Measurements from ENCODE around the gene MOV10L1. TPM values are rescaled to one million over a fixed set of nuclear protein-coding genes. Genes with fewer than 3 reads are reported as not detected.

Gene MOV10L1
- total RNA-seq, 4 donors from 2014 or later: 0.33 to 1.5 (median 1.0) TPM

DNA sequence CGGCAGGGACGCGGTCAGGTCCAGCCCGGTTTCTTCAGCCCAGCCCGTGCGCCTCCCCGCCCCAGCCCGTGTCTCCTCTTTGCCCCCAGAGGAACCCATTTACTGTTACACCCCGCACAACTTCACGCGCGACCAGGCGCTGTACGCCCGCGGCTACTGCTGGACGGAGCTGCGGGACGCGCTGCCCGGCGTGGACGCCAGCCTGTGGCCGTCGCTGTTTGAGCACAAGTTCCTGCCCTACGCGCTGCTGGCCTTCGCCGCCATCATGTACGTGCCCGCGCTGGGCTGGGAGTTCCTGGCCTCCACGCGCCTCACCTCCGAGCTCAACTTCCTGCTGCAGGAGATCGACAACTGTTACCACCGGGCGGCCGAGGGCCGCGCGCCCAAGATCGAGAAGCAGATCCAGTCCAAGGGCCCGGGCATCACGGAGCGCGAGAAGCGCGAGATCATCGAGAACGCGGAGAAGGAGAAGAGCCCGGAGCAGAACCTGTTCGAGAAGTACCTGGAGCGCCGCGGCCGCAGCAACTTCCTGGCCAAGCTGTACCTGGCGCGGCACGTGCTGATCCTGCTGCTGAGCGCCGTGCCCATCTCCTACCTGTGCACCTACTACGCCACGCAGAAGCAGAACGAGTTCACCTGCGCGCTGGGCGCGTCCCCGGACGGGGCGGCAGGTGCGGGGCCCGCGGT is 87.2 kb downstream of the MOV10L1 start:
- Histone ChIP-seq H3K4me1 (no peaks in the 10 kb centered on the region), H3K27me3 (no peaks in the 10 kb centered on the region), H3K27ac (no peak overlapping the region), H3K9me3 (no peaks in the 10 kb centered on the region), H3K36me3 (no peaks in the 10 kb centered on the region), H3K4me3 (replicated peaks in 1 of 3) (no peak overlapping the region)
- 96 to 97% methylated on average over 76 of the region's 76 CpGs for WGBS, 2 donors
- TF ChIP-seq, protein P1, sequence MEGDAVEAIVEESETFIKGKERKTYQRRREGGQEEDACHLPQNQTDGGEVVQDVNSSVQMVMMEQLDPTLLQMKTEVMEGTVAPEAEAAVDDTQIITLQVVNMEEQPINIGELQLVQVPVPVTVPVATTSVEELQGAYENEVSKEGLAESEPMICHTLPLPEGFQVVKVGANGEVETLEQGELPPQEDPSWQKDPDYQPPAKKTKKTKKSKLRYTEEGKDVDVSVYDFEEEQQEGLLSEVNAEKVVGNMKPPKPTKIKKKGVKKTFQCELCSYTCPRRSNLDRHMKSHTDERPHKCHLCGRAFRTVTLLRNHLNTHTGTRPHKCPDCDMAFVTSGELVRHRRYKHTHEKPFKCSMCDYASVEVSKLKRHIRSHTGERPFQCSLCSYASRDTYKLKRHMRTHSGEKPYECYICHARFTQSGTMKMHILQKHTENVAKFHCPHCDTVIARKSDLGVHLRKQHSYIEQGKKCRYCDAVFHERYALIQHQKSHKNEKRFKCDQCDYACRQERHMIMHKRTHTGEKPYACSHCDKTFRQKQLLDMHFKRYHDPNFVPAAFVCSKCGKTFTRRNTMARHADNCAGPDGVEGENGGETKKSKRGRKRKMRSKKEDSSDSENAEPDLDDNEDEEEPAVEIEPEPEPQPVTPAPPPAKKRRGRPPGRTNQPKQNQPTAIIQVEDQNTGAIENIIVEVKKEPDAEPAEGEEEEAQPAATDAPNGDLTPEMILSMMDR (IDR thresholded peaks at IDR 0.05): no peak
- no peak for TF ChIP-seq POLR2A (IDR thresholded peaks at IDR 0.05)
- intact Hi-C loops (cut with DNase I): no loop called here
- DNase-seq: no peak

DNA sequence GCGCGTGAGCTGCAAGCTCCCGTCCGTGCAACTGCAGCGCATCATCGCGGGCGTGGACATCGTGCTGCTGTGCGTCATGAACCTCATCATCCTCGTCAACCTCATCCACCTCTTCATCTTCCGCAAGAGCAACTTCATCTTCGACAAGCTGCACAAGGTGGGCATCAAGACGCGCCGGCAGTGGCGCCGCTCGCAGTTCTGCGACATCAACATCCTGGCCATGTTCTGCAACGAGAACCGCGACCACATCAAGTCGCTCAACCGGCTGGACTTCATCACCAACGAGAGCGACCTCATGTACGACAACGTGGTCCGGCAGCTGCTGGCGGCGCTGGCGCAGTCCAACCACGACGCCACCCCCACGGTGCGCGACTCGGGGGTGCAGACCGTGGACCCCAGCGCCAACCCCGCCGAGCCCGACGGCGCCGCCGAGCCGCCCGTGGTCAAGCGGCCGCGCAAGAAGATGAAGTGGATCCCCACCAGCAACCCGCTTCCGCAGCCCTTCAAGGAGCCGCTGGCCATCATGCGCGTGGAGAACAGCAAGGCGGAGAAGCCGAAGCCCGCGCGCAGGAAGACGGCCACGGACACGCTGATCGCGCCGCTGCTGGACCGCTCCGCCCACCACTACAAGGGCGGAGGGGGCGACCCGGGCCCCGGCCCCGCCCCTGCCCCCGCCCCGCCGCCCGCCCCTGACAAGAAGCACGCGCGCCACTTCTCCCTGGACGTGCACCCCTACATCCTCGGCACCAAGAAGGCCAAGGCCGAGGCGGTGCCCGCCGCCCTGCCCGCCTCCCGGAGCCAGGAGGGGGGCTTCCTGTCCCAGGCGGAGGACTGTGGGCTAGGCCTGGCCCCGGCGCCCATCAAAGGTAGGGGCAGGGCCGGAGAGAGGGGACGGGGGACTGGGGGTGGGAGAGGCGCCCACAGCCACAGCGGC is 88.0 kb downstream of the MOV10L1 start:
- no peaks in the 10 kb centered on the region for H3K36me3 ChIP-seq
- intact Hi-C loops (cut with DNase I): no loop called here
- no peak overlapping the region for H3K4me3 ChIP-seq (replicated peaks in 1 of 3)
- no peaks in the 10 kb centered on the region for H3K9me3 ChIP-seq
- H3K27ac ChIP-seq: no peak overlapping the region
- peaks cover 5 to 6% of the 10 kb centered on the region in 2 donors for H3K4me1 ChIP-seq
- TF ChIP-seq POLR2A (IDR thresholded peaks at IDR 0.05): no peak
- DNase-seq: no peak
- WGBS, 2 donors: 86 to 91% methylated on average over 62 to 64 of the region's 98 CpGs
- no peaks in the 10 kb centered on the region for H3K27me3 ChIP-seq

DNA sequence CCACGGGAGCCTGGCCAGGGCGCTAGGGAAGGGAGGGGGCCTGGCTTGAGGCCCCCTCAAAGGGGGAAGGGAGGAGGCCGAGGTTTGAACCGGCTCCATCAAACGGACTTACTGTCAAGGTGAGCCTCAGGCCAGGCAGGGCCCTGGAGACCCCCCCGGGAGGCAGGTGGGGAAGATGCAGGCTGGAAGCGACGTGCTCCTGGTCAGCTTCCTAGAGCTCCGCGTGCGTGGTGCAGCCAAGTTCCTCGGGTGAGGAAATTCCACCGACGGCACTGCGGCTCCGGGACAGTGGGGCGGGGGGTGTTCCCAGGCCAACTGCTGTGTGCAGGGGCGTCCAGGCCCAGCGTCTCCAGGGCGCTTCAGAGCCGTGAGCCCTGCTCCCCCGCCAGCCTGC is 88.7 kb downstream of the MOV10L1 start:
- no peak overlapping the region for H3K4me3 ChIP-seq (replicated peaks in 1 of 3)
- intact Hi-C loops (cut with DNase I): no loop called here
- 59 to 82% methylated on average over 16 to 20 of the region's 22 CpGs for WGBS, 2 donors
- no peaks in the 10 kb centered on the region for H3K9me3 ChIP-seq
- no peaks in the 10 kb centered on the region for H3K36me3 ChIP-seq
- TF ChIP-seq POLR2A (IDR thresholded peaks at IDR 0.05): no peak
- TF ChIP-seq, protein P1 (IDR thresholded peaks at IDR 0.05): no peak
- H3K4me1 ChIP-seq: peaks cover 11 to 12% of the 10 kb centered on the region in 2 donors
- H3K27ac ChIP-seq: no peak overlapping the region
- no peak for DNase-seq
- H3K27me3 ChIP-seq: no peaks in the 10 kb centered on the region

DNA sequence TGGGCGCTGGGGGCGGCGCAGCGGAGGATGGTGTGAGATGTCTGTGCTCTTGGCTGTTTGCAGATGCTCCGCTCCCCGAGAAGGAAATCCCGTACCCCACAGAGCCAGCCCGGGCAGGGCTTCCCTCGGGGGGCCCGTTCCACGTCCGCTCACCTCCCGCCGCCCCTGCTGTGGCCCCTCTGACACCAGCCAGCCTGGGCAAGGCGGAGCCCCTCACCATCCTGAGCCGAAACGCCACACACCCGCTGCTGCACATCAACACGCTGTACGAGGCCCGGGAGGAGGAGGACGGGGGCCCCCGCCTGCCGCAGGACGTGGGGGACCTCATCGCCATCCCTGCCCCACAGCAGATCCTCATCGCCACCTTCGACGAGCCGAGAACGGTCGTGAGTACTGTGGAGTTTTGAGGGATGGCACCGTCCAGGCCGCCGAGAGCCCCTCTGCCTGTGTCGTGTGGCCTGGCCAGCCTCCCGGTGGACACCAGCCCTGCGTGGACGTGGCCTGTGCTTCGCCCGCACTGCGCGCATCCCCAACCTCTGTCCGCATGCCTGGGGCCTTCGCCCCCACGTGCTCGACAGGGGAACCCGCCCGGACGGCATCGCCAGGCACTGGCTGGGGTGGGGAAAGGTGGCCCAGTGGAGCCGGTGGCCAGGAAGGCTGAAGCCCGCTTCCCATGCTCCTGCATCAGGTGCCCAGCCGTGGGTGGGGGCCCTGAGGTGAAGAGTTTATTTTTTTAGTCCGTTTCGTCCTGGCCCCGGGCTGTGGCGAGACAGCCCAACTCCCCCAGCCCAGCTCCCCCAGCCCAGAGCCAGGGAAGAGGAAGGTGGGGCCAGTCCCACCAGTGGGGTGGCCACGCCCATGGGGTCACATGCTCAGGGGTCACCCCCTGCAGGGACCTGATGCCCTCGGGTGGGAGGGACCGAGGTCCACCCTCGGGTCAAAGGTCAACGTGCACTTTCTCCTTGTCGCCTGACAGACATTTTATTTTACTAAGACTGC is 89.4 kb downstream of the MOV10L1 start:
- no peak for TF ChIP-seq POLR2A (IDR thresholded peaks at IDR 0.05)
- TF ChIP-seq, protein P1 (IDR thresholded peaks at IDR 0.05): no peak
- H3K9me3 ChIP-seq: no peaks in the 10 kb centered on the region
- H3K36me3 ChIP-seq: no peaks in the 10 kb centered on the region
- no peak for DNase-seq
- WGBS, 2 donors: 90 to 91% methylated on average over 31 to 46 of the region's 64 CpGs
- peaks cover 17 to 19% of the 10 kb centered on the region in 2 donors for H3K4me1 ChIP-seq
- no peaks in the 10 kb centered on the region for H3K27me3 ChIP-seq
- H3K27ac ChIP-seq: no peak overlapping the region
- no peak overlapping the region for H3K4me3 ChIP-seq (replicated peaks in 1 of 3)
- intact Hi-C loops (cut with DNase I): no loop called here

Data from thyroid gland (tissue), 4 donors.